K562 (cell line): ENCODE data around the gene KNSTRN. TPM values are rescaled to one million over a fixed set of nuclear protein-coding genes. Genes with fewer than 3 reads are reported as not detected.

Experiments used
- BACH1 ChIP-seq: fragments of 200-800 bp; sonication (Bioruptor generic); IDR thresholded peaks from 2 replicates; pipeline ENCODE4 v1.6.1; 2016; ENCODE audit warnings: missing genetic modification characterization, missing compliant biosample characterization
- E2F4 ChIP-seq: sonication (generic); formaldehyde crosslinking; IDR thresholded peaks from 2 replicates; pipeline ENCODE4 v1.8.0; 2022; ENCODE audit warnings: mild to moderate bottlenecking, low read depth, missing genetic modification reagents
- HNRNPUL1 ChIP-seq: fragments of 200-400 bp; formaldehyde crosslinking; IDR thresholded peaks from 2 replicates; pipeline ENCODE4 v1.6.1; 2017; ENCODE audit warnings: low read length
- KDM1A ChIP-seq, 2 experiments: fragments of 450-650 bp; IDR thresholded peaks; 2 replicates each; pipeline ENCODE4 v1.6.1; 2016; ENCODE audit warnings: mild to moderate bottlenecking in 2 of 2
- L3MBTL2 ChIP-seq: fragments of 450-650 bp; IDR thresholded peaks from 2 replicates; pipeline ENCODE4 v1.6.1; 2016; ENCODE audit warnings: mild to moderate bottlenecking, moderate library complexity
- PRMT5 ChIP-seq: sonication (generic); formaldehyde crosslinking; IDR thresholded peaks from 2 replicates; pipeline ENCODE4 v1.5.0; 2020; ENCODE audit warnings: missing genetic modification reagents
- RBM34 ChIP-seq: fragments of 200-400 bp; formaldehyde crosslinking; IDR thresholded peaks from 2 replicates; pipeline ENCODE4 v1.6.1; 2018; ENCODE audit warnings: low read length, borderline replicate concordance; ENCODE audit not compliant: insufficient read depth
- REST ChIP-seq, 2 experiments: fragments of 450-650 bp; formaldehyde crosslinking in 1 of 2; IDR thresholded peaks; 2 replicates each; pipeline versions ENCODE4 v1.4.0 to v1.6.1; 2014 to 2020; ENCODE audit warnings: mild to moderate bottlenecking in 2 of 2, borderline replicate concordance in 1 of 2, low read depth in 1 of 2
- RFX1 ChIP-seq: fragments of 450-650 bp; IDR thresholded peaks from 2 replicates; pipeline ENCODE4 v1.6.1; 2016; ENCODE audit warnings: mild to moderate bottlenecking, moderate library complexity
- SIN3A ChIP-seq, 2 experiments: fragments of 150-350 bp in 1 of 2; IDR thresholded peaks; 2 replicates each; pipeline ENCODE4 v1.6.1; 2011 to 2016; ENCODE audit warnings: borderline replicate concordance in 2 of 2, low read depth in 2 of 2, low read length in 2 of 2, mild to moderate bottlenecking in 2 of 2, moderate library complexity in 2 of 2; ENCODE audit not compliant: control insufficient read depth in 1 of 2
- SMC3 ChIP-seq: conservative IDR thresholded peaks from 2 replicates; pipeline ENCODE4 v1.6.1; 2011; ENCODE audit warnings: low read depth, low read length, improper control_type of control experiment; ENCODE audit not compliant: insufficient read depth
- TAF1 ChIP-seq: IDR thresholded peaks from 2 replicates; pipeline ENCODE4 v1.6.1; 2011; ENCODE audit warnings: mild to moderate bottlenecking, low read length, moderate library complexity; ENCODE audit not compliant: insufficient read depth, control insufficient read depth, severe bottlenecking; ENCODE audit errors: extremely low read depth
- ZBTB34 ChIP-seq: fragments of 250-450 bp; sonication (Bioruptor Pico); IDR thresholded peaks from 2 replicates; pipeline ENCODE4 v1.8.0; 2021; ENCODE audit warnings: mild to moderate bottlenecking, moderate library complexity
- ZNF146 ChIP-seq: IDR thresholded peaks from one replicate; pipeline ENCODE4 v1.6.1; 2018; ENCODE audit warnings: missing compliant biosample characterization; ENCODE audit not compliant: unreplicated experiment
- ZNF174 ChIP-seq: fragments of 250-450 bp; sonication (Bioruptor Pico); IDR thresholded peaks from 2 replicates; pipeline ENCODE4 v1.4.0; 2020; ENCODE audit warnings: mild to moderate bottlenecking
- ZNF263 ChIP-seq: sonication (generic); formaldehyde crosslinking; IDR thresholded peaks from 2 replicates; pipeline ENCODE4 v1.8.0; 2022; ENCODE audit warnings: mild to moderate bottlenecking, missing genetic modification reagents, borderline replicate concordance
- polyA plus RNA-seq, 8 experiments: library from polyadenylated mRNA; depleted of rRNA in 4 of 8; stranded (reverse) in 5 of 8; unstranded in 3 of 8; fragments of >200 nt; fragmentation: Nextera tagmentation in 2 of 8; fragmentation: Illumina TruSeq in 1 of 8; extraction: Ambion mirVana in 2 of 8; extraction: Trizol in 1 of 8; gene quantifications; 2 replicates each; pipeline versions ENCODE4 v1.2.1 to v1.2.3, GENCODE V29; 2011 to 2014; ENCODE audit warnings: inconsistent platforms in 1 of 8, missing spikeins in 1 of 8
- total RNA-seq, 7 experiments: library from RNA; depleted of rRNA in 6 of 7; stranded (reverse); fragments of >200 nt in 6 of 7; fragmentation: Illumina TruSeq in 2 of 7; extraction: Trizol in 2 of 7; gene quantifications; 2 replicates each; pipeline versions ENCODE4 v1.2.1 to v1.2.3, GENCODE V29; 2011 to 2021; ENCODE audit warnings: low replicate concordance in 1 of 7

KNSTRN gene
- total and polyA plus RNA-seq, 9 of the 15 experiments (the other 6 are each of a cell fraction or from before 2014, with no cell fraction given), result 48.7 to 88.2 (median 66.3) TPM

- TF ChIP-seq REST (IDR thresholded peaks at IDR 0.05; ENCODE audit: borderline replicate concordance) (peak; percentile 74), REST (CRISPR knock-in tag; IDR thresholded peaks at IDR 0.05; ENCODE audit: low read depth) (no peak), TAF1 (no peak), KDM1A (IDR thresholded peaks at IDR 0.05) (no peak), ZNF263 (CRISPR knock-in tag) (no peak; the same call in 1 of the 2 replicates), HNRNPUL1 (no peak), BACH1 (no peak), SMC3 (peak; percentile 82), E2F4 (CRISPR knock-in tag) (no peak), L3MBTL2 (peak; percentile 99), ZNF146 (no peak), ZBTB34 (CRISPR knock-in tag) (no peak), PRMT5 (CRISPR knock-in tag) (no peak), RFX1 (no peak), ZNF174 (CRISPR knock-in tag) (no peak), SIN3A (IDR thresholded peaks at IDR 0.05; ENCODE audit: borderline replicate concordance in 2 of 2, control insufficient read depth in 1 of 2, low read depth in 2 of 2, low read length in 2 of 2) (0 out of 4 replicates have a peak, but pooled peaks of 1 of the 2 experiments have one; percentile 36), RBM34 (no peak)
These were observed 14.6 kb upstream of the KNSTRN start (continued) for GRCh38 chr15:40367686-40368611.
